NCI-H460 (cell line): ENCODE data around the gene NMNAT2. TPM values are rescaled to one million over a fixed set of nuclear protein-coding genes. Genes with fewer than 3 reads are reported as not detected.

Experiments used
- DNase-seq: peaks from one replicate; pipeline ENCODE4 v3.0.0-alpha.2; 2016; ENCODE audit warnings: low read depth; ENCODE audit errors: extremely low read depth
- total RNA-seq: library from RNA; depleted of rRNA; stranded (reverse); fragments of >200 nt; shearing (Covaris generic); gene quantifications from 2 replicates; pipeline ENCODE4 v1.2.3, GENCODE V29; 2014

NMNAT2 gene
- total RNA-seq, 1 experiment from 2014 or later: 5.3 TPM

GRCh38 chr1:183273300-183273699, 144.9 kb downstream of the NMNAT2 start:
- DNase-seq: peak; percentile 88

GRCh38 chr1:183272390-183272848, 145.8 kb downstream of the NMNAT2 start:
- DNase-seq: peak; percentile 99

GRCh38 chr1:183270541-183271141, 147.5 kb downstream of the NMNAT2 start:
- peak; percentile 98 for DNase-seq

- DNase-seq: peak; percentile 50
Measured at GRCh38 chr1:183267646-183268431, 150.3 kb downstream of the NMNAT2 start.

- DNase-seq: no peak
Measured at GRCh38 chr1:183263886-183264602, 154.1 kb downstream of the NMNAT2 start.

- no peak for DNase-seq
Measured at GRCh38 chr1:183262628-183263200, 155.5 kb downstream of the NMNAT2 start.

- no peak for DNase-seq
Measured at GRCh38 chr1:183259924-183260323, 158.3 kb downstream of the NMNAT2 start.

- no peak for DNase-seq
Measured at GRCh38 chr1:183255073-183255472, 163.1 kb downstream of the NMNAT2 start.

GRCh38 chr1:183251959-183252450, 166.2 kb downstream of the NMNAT2 start:
- DNase-seq: no peak

GRCh38 chr1:183251101-183251958, 166.8 kb downstream of the NMNAT2 start:
- DNase-seq: no peak

- DNase-seq: no peak
Measured at GRCh38 chr1:183249941-183250452, 168.2 kb downstream of the NMNAT2 start.

GRCh38 chr1:183248989-183249691, 169.0 kb downstream of the NMNAT2 start:
- no peak for DNase-seq

GRCh38 chr1:183247931-183248330, 170.2 kb downstream of the NMNAT2 start:
- DNase-seq: no peak

GRCh38 chr1:183247484-183247883, 170.7 kb downstream of the NMNAT2 start:
- no peak for DNase-seq

- DNase-seq: no peak
Measured at GRCh38 chr1:183247066-183247465, 171.1 kb downstream of the NMNAT2 start.

GRCh38 chr1:183246436-183246835, 171.7 kb downstream of the NMNAT2 start:
- no peak for DNase-seq

GRCh38 chr1:183245357-183245756, 172.8 kb downstream of the NMNAT2 start:
- no peak for DNase-seq

GRCh38 chr1:183244466-183244865, 173.7 kb downstream of the NMNAT2 start:
- DNase-seq: peak; percentile 25
